Smooth muscle cell (in vitro differentiated cells): ENCODE data around the gene ZNF230. TPM values are rescaled to one million over a fixed set of nuclear protein-coding genes. Genes with fewer than 3 reads are reported as not detected.
A peak's percentile ranks its signal among the peaks of the same experiment; 100 is the strongest.

Experiments used
- DNase-seq: peaks from one replicate; lab custom pipeline; 2025; ENCODE audit not compliant: unreplicated experiment; lab: John Stamatoyannopoulos, UW
- H2AFZ ChIP-seq: fragments of 200-600 bp; sonication (generic); 2 replicates; pipeline ENCODE4 v1.6.0; 2016; ENCODE audit warnings: antibody characterized with exemption, low read depth, mild to moderate bottlenecking
- H3F3A ChIP-seq: fragments of 200-600 bp; sonication (generic); 2 replicates; pipeline ENCODE4 v1.6.0; 2017; ENCODE audit warnings: antibody characterized with exemption, low read depth
- H3K27ac ChIP-seq: fragments of 200-600 bp; sonication (generic); 2 replicates; pipeline ENCODE4 v1.5.1; 2016; ENCODE audit warnings: low read depth, mild to moderate bottlenecking
- H3K27me3 ChIP-seq: fragments of 200-600 bp; sonication (generic); 2 replicates; pipeline ENCODE4 v1.6.1; 2016; ENCODE audit warnings: low read depth, mild to moderate bottlenecking
- H3K36me3 ChIP-seq: fragments of 200-600 bp; sonication (generic); 2 replicates; pipeline ENCODE4 v1.5.1; 2016; ENCODE audit warnings: low read depth
- H3K4me1 ChIP-seq: fragments of 200-600 bp; sonication (generic); 2 replicates; pipeline ENCODE4 v1.5.1; 2016; ENCODE audit warnings: low read depth
- H3K4me2 ChIP-seq: fragments of 200-600 bp; sonication (generic); 2 replicates; pipeline ENCODE4 v1.6.0; 2016; ENCODE audit warnings: mild to moderate bottlenecking
- H3K4me3 ChIP-seq: fragments of 200-600 bp; sonication (generic); 2 replicates; pipeline ENCODE4 v1.5.1; 2016; ENCODE audit warnings: mild to moderate bottlenecking
- H3K79me2 ChIP-seq: fragments of 200-600 bp; sonication (generic); 2 replicates; pipeline ENCODE4 v1.6.0; 2016; ENCODE audit warnings: low read depth, mild to moderate bottlenecking
- H3K9ac ChIP-seq: fragments of 200-600 bp; sonication (generic); 2 replicates; pipeline ENCODE4 v1.6.0; 2016; ENCODE audit warnings: low read depth
- H3K9me3 ChIP-seq: fragments of 200-600 bp; sonication (generic); replicated peaks from 2 replicates; pipeline ENCODE4 v1.5.1; 2016; ENCODE audit warnings: low read depth
- H4K20me1 ChIP-seq: fragments of 200-600 bp; sonication (generic); 2 replicates; pipeline ENCODE4 v1.6.0; 2016; ENCODE audit warnings: low read depth
- WGBS: methylation state at CpG from one replicate; pipeline ENCODE4 v1.1.7; 2016; ENCODE audit warnings: low lambda C conversion rate; 5-methylcytosine and 5-hydroxymethylcytosine counted together
- polyA plus RNA-seq: library from polyadenylated mRNA; unstranded; fragments of >200 nt; fragmentation: Nextera tagmentation; extraction: Ambion mirVana; gene quantifications from 2 replicates; pipeline ENCODE4 v1.2.1, GENCODE V29; 2016
- total RNA-seq: library from RNA; depleted of rRNA; stranded (reverse); fragments of >200 nt; gene quantifications from 2 replicates; pipeline ENCODE4 v1.2.3, GENCODE V29; 2014
- TF ChIP-seq, protein P1 (sequence below): fragments of 200-600 bp; sonication (generic); IDR thresholded peaks from 2 replicates; pipeline ENCODE4 v1.5.1; 2017; ENCODE audit warnings: borderline replicate concordance, mild to moderate bottlenecking, antibody characterized with exemption; ENCODE audit not compliant: insufficient read depth, poor library complexity, severe bottlenecking

Gene ZNF230
- total and polyA plus RNA-seq, 2 experiments from 2014 or later = 1.2 to 17.3 TPM

DNA sequence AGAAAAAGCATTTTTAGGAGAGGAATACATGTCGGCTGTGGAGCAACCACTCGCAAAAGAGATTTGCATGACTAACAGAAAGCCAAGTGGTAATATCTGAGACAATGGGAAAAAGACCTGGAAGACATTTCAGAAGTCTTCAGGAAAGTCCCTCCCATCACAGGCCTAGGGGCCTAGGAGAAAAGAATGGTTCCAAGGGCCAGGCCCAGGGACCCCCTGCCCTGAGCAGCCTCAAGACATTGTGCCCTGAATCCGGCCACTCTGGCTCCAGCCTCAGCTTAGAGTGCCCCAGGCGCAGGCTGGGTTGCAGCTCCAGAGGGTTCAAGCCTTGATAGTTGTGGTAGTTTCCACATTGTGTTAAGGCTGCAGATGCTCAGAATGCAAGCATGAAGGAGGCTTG, 42.3 kb upstream of the ZNF230 start:
- Histone ChIP-seq H3K36me3 (peaks cover 41% of the 10 kb centered on the region), H4K20me1 (no peaks in the 10 kb centered on the region), H3F3A (no peaks in the 10 kb centered on the region), H3K4me3 (no peak overlapping the region), H2AFZ (no peak overlapping the region), H3K27ac (no peak overlapping the region), H3K4me1 (no peaks in the 10 kb centered on the region), H3K79me2 (peaks cover 4% of the 10 kb centered on the region), H3K27me3 (no peaks in the 10 kb centered on the region), H3K9me3 (peaks cover 23% of the 10 kb centered on the region), H3K4me2 (no peak overlapping the region), H3K9ac (no peak overlapping the region)
- DNase-seq = no peak
- TF ChIP-seq, protein P1, sequence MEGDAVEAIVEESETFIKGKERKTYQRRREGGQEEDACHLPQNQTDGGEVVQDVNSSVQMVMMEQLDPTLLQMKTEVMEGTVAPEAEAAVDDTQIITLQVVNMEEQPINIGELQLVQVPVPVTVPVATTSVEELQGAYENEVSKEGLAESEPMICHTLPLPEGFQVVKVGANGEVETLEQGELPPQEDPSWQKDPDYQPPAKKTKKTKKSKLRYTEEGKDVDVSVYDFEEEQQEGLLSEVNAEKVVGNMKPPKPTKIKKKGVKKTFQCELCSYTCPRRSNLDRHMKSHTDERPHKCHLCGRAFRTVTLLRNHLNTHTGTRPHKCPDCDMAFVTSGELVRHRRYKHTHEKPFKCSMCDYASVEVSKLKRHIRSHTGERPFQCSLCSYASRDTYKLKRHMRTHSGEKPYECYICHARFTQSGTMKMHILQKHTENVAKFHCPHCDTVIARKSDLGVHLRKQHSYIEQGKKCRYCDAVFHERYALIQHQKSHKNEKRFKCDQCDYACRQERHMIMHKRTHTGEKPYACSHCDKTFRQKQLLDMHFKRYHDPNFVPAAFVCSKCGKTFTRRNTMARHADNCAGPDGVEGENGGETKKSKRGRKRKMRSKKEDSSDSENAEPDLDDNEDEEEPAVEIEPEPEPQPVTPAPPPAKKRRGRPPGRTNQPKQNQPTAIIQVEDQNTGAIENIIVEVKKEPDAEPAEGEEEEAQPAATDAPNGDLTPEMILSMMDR = no peak
- 71% methylated on average over 4 of the region's 4 CpGs for WGBS

DNA sequence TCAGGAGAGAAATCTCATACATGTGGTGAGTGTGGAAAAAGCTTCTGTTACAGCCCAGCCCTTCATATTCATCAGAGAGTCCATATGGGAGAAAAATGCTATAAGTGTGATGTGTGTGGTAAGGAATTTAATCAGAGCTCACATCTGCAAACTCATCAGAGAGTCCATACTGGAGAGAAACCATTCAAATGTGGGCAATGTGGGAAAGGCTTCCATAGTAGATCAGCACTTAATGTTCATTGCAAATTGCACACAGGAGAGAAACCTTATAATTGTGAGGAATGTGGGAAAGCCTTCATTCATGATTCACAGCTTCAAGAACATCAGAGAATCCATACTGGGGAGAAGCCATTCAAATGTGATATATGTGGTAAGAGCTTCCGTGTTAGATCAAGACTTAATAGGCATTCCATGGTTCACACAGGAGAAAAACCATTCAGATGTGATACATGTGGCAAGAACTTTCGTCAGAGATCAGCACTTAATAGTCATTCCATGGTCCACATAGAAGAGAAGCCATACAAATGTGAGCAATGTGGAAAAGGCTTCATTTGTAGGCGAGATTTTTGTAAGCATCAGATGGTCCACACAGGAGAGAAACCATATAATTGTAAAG, 36.6 kb upstream of the ZNF230 start:
- no peaks in the 10 kb centered on the region for H4K20me1 ChIP-seq
- TF ChIP-seq, protein P1 = no peak
- H3K4me3 ChIP-seq = no peak overlapping the region
- H2AFZ ChIP-seq = no peak overlapping the region
- DNase-seq = no peak
- H3K36me3 ChIP-seq = peaks cover 88% of the 10 kb centered on the region
- no peaks in the 10 kb centered on the region for H3F3A ChIP-seq
- H3K4me2 ChIP-seq = no peak overlapping the region
- peaks cover 76% of the 10 kb centered on the region for H3K9me3 ChIP-seq
- H3K4me1 ChIP-seq = no peaks in the 10 kb centered on the region
- 97% methylated on average over 3 of the region's 3 CpGs for WGBS
- no peaks in the 10 kb centered on the region for H3K27me3 ChIP-seq
- no peak overlapping the region for H3K27ac ChIP-seq
- no peaks in the 10 kb centered on the region for H3K79me2 ChIP-seq
- H3K9ac ChIP-seq = no peak overlapping the region

DNA sequence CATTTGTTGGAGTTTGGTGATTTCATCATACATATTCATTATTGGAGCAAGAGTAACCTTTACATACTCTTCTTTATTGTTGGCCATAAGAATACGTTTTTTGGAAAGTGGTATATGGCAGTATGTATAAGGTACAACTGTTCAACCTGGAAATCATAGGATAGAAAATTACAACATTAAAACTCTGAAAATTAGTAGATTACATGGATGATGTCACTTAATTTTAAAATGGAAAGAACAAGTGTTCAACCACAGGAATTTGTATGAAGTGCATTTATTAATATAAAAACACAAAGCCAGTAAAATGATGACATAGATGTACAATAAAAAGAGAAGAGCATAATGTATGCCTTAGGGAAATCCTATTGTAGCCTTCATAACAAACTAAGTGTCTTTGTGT, 26.0 kb upstream of the ZNF230 start:
- TF ChIP-seq, protein P1 = no peak
- Histone ChIP-seq H3K36me3 (peaks cover 8% of the 10 kb centered on the region), H3K27ac (no peak overlapping the region), H3F3A (no peaks in the 10 kb centered on the region), H2AFZ (no peak overlapping the region), H3K9me3 (peaks cover 38% of the 10 kb centered on the region), H3K9ac (no peak overlapping the region), H3K4me1 (no peaks in the 10 kb centered on the region), H3K27me3 (no peaks in the 10 kb centered on the region), H3K4me3 (no peak overlapping the region), H3K79me2 (no peaks in the 10 kb centered on the region), H4K20me1 (no peaks in the 10 kb centered on the region), H3K4me2 (no peak overlapping the region)
- 93% methylated on average over 1 of the region's 1 CpG for WGBS
- DNase-seq = no peak

DNA sequence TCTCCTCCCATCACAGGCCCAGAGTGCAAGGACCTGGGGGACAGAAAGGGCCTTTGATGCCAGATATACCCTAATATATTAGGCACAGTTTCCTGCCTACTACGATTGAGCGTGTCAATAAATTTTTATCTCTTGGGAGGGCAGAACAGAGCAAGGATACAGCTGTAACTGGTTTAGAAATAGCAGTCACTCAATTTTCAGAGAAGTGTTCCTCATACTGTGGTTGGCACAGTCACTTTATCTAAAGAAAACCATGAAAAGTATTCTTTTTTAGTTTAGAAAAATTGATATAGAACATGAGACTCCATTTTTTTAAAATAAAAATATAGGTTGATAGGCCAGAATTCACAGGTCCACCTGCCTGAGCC, 19.2 kb upstream of the ZNF230 start:
- Histone ChIP-seq H3F3A (no peaks in the 10 kb centered on the region), H2AFZ (peak overlapping the region; percentile 97)

More for the DNA sequence above, 19.2 kb upstream of the ZNF230 start:
- H4K20me1 ChIP-seq = no peaks in the 10 kb centered on the region
- no peak for DNase-seq
- peaks cover 10% of the 10 kb centered on the region for H3K4me1 ChIP-seq
- H3K9ac ChIP-seq = no peak overlapping the region
- H3K27me3 ChIP-seq = no peaks in the 10 kb centered on the region
- H3K79me2 ChIP-seq = peaks cover 24% of the 10 kb centered on the region
- H3K4me3 ChIP-seq = peak overlapping the region; percentile 83
- no peaks in the 10 kb centered on the region for H3K9me3 ChIP-seq
- peak overlapping the region; percentile 99 for H3K4me2 ChIP-seq
- H3K27ac ChIP-seq = no peak overlapping the region
- WGBS = 82% methylated on average over 2 of the region's 2 CpGs
- TF ChIP-seq, protein P1 = no peak
- no peaks in the 10 kb centered on the region for H3K36me3 ChIP-seq
